ENCODE measurements around the gene CCDC187.

CCDC187 gene

DNA sequence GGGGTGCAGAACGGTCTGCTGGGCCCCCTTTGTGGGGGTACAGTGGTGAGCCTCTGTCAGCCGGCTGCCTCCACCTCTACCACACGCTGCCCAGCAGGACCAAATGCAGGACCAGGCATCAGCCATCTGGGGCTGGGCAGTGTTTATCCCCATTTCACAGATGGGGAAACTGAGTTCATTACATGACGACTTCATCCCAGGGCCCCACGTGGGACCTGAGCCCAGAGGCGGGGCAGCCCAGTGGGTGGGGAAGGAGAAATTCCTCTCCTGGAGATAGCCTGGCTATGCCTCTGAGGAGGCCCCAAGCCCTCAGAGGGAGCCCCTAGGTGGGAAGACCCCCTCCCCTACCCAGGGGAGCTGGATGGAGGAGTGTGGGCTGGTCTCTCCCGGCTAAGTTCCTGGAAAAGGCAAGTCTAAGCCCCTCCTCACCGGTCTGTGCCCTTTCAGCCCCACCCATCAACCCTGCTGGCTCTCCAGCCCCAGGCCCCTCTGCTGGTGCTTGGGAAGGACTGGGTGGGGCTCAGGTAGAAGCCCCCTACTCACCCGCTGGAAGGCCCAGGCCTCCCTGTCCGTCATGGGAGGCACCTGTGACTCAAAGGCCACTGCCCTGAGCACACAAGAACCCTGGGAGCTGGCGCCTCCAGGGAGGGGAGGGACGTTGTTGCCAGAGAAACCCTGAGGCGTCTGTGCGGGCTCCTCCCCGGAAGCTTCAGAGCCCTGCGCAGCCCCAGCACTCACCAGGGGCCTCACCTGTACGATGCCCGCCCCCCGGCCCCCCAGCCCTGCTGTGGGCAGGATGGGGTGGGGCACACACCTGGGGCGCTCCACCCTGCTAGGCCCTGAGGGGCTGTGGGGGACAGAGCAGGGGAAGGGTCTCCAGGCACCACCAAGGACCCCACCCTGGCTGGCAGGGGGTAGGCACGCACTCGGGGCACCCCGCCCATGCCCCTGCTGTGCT is 7.4 kb upstream of the CCDC187 start:
- no peak for DNase-seq (ENCODE audit: low read depth, low spot score)

DNA sequence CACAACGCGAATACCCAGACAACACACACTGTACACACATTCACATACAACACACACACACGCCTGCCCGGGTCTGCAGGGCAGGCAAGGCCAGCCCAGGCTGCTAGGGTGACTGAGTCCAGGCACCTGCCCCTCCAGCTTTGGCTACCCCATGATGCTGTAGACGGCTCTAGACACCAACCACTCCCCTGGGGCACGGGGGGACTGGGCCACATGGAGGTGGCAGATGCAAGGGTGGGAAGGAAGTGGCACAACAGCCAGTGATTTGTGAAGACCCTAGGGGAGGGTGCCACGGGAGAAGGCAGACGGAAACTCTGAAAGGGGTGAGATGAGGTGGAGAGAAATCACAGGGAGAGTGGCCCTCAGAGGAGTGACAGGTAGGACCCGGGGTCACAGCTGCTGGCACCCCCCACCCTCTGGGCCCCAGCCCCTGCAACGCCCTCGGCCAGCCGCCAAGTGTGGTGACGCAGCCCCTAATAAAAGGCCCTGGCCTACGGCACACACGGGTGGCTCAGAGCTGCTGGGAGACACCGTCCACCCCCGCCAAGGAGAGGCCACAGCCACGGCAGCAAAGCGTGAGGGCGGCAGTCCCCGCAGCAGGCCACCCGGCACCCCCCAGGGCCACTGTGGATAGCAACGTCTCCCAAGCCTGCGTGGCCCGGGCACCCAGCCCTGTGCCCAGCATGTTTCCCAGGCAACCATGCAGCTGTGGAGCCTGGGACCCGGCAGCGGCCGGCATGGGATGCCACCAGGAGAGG is 6.6 kb upstream of the CCDC187 start:
- DNase-seq (ENCODE audit: low read depth, low spot score) = no peak

DNA sequence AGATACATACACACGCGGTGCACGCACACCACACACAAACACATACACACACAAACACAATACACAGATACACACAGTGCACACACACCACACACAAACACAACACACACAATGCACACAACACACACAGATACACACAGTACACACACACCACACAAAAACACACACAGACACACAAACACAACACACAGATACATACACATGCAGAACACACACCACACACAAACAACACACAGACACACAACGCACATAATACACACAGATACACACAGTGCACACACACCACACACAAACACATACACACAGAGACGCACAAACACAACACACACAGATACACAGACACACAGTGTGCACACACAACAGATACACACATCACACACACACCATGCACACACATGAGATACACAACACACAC is 5.9 kb upstream of the CCDC187 start:
- DNase-seq (ENCODE audit: low read depth, low spot score) = no peak

DNA sequence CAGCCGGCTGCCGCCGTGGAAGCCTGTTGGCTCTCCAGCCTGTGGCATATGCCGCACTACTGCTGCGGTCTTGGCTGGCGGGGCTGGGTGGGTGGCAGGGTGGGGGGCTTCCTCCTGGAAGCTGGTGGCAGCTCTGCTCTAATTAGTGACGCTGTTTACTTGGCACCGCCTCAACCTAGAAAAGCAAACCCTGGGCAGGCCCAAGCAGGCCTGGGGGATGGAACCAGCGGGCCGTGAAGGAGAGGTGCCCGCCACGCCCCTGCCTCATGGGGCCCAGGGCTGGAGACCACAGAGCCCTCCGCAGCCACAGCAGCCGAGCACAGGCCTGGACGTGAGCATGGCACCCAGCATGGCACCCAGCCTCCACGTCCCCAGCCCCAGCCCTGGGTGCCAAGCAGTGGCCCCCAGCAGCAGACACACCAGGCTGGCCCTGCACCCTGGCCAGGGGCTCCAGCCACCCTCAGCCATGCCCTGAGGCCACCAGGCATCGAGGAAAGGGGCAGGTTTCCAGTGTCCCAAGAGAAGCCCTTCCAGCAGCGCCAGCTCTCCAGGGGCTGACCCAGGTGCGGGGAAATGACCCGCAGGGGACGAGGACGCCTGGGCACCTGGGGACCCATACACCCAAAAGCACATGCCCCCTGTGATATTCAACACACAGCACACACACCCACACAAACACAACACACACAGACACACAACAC is 5.4 kb upstream of the CCDC187 start:
- peak; percentile 46 for DNase-seq (ENCODE audit: low read depth, low spot score)

DNA sequence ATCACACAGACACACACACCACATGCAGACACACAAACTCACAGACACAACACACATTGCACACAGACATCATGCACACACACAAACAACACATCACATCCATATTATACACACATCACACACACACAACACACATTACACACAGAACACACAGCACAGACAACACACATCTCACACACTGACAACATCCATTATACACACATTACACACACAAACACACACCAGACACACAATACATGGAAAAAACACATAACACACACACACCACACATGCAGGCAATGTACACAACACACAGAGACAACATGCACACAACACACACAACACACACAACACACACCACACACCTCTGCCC is 4.8 kb upstream of the CCDC187 start:
- DNase-seq (ENCODE audit: low read depth, low spot score) = no peak

DNA sequence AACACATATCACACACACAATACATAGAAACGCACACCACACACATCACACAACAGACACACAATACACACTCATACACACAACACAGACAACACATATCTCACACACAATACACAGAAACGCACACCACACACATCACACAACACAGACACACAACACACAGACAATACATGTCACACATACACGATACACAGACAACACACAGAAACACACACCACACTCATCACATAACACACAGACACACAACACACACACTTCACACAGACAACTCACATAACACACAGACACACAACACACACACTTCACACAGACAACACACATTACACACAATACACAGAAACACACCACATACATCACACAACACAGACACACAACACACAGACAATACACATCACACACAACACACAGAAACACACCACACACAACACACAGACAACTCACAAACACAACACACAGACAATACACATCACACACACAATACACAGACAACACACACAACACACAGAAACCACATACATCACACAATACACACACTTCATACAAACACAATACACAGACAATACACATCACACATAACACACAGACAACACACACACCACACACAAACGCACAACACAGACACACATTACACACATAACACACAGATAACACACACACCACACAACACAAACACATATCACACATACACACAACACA is 4.3 kb upstream of the CCDC187 start:
- DNase-seq (ENCODE audit: low read depth, low spot score) = no peak

DNA sequence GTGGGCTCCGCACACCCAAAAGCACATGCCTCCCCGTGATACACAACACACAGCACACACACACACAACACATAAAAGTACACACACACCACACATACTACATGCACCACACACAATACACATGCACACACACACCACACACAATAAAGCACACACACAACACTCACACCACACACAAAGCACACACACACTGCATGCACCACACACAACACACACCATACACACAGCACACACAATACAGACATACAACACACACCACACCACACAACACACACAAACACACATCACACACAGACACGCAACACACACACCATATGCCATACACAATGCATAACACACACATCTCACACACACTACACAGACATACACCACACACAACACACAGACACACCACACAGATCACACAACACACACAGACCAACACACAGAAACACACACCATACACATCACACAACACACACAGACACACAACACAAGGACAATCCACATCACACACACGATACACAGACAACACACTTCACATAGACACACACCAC is 3.4 kb upstream of the CCDC187 start:
- no peak for DNase-seq (ENCODE audit: low read depth, low spot score)

DNA sequence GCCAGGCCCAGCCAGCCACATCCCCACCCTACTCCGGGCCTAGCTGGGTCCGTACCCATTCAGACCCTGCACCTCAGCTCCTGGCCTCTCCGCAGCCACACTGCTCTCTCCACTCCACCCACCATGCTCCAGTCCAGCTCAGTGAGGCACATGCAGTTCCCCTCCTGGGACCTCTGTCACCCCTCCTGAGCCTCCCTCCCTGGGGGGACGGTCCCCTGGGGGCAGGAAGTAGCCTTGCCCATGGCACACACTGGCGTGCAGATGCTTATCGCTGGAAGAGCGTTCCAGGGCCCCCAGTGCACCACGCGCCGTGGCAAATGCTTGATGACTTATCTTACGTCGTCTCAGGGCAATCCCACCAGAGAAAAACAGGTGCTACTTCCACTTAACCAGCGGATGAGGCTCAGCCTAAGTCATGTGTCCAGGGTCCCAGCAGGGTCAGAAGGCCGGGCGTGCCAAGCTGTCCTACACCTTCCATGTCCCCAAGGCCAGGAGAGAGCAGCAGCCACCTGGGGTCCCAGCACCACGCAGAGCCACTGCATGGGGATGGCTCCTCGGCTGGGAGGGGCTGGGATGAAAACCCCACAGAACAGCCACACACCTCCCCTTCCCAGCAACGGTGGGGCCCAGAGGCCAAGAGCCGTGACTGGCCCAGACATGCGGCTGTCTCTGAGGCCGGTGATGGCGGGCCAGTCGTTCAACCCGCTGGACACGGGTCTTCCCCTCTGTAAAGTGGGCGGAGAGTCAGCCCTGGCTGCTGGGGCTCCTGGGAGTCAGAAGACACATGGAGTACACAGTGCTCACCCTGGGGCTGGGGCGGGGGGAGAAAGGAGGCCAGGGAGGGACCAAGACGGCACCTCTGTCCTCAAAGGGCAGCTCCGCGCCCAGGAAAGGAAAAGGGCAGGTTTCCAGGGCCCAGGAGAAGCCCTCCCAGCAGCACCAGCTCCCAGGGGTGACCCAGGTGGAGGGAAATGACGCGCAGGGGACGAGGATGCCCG is 2.6 kb upstream of the CCDC187 start:
- no peak for DNase-seq (ENCODE audit: low read depth, low spot score)

DNA sequence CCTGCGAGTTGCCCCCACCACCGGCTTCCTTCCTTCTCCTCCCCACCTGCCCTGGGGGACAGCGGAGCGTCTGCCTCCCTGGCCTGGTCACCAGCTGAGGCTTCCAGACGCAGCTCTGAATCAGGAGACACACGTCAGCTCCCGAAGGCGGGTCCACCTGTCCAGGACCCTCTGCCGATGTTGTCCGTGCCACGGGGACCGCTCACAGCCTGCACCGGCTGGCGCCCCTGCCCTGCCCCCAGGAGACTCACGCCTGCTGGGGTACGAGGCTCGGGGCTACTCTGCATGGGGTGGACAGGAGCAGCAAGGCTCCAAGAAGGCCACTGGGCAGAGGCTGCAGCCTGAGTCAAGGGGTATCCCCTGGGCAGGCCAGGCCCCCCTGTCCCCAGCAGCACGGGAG is 1.9 kb upstream of the CCDC187 start:
- DNase-seq (ENCODE audit: low read depth, low spot score) = no peak

DNA sequence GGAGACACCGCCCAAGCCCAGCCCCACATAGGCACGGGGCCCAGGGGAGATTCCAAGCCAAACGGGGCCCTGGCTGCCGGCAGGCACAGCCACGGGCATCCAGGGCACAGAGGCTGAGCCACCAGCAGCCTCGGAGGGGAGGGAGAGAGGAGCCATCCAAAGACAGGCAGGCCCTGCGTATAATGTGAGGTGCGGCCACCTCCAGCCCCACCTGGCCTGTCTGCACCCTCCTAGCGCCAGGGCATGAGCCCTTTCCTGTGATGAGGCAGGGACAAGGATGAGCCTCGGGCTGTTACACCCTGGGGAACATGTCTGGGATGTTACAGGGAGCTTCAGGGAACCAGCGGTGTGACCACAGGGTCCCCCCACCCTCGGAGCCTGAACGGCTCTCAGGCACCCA is 1.1 kb upstream of the CCDC187 start:
- no peak for DNase-seq (ENCODE audit: low read depth, low spot score)

DNA sequence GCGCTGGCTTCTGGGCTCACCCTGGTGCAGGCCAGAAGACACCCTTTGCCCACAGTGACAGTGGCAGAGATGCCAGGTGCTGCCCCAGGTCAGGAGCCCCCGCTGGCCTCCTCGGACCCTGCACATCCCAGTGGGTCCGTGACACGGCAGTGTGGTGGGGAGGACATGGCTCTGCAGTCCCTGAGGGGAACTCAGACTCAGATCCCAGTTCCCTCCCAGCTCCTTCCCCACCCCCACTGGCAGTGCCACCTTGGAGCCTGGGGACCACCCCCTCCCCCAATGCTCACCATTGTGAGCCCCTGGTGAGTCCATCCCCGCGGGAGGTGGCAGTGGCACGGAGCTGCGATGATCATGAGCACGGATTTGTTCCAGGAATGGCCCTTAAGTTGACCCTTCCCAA is 562 bp upstream of the CCDC187 start:
- no peak for DNase-seq (ENCODE audit: low read depth, low spot score)

DNA sequence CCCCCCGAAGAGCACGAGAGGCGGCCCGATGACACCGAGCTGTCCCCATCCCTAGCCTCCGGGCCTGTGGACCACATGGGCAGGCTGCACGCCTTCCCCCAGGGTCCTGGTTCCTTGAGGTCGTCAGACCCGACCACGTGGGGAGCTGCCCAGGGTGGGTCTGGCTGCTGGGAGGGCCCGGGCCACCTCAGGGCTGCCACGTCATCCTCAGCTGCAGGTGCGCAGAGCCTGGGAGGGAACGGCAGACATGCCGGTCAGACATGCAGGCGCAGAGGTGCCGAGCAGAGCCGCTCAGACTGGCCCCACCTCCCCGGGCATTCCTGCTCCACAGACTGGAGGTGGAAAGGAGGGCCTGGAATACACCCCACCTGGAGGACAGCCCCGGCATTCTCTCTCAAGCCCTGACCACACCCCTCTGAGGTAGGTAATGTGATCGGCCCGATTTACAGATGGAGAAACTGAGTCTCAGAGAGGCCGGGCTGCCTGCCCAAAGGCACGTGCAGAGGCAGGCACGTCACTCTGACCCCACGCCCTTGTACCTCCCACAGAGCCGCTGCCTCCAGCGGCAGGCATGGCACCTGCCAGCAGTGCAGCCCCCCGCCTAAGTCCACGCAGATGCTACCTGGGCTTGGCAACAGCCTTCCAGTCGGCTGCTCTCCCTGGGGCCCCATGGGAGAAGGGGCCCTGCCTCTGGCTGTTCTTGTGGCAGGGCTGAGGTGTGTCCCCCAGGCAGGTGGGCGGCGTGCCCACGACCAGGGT is 649 bp downstream of the CCDC187 start:
- no peak for DNase-seq (ENCODE audit: low read depth, low spot score)

DNA sequence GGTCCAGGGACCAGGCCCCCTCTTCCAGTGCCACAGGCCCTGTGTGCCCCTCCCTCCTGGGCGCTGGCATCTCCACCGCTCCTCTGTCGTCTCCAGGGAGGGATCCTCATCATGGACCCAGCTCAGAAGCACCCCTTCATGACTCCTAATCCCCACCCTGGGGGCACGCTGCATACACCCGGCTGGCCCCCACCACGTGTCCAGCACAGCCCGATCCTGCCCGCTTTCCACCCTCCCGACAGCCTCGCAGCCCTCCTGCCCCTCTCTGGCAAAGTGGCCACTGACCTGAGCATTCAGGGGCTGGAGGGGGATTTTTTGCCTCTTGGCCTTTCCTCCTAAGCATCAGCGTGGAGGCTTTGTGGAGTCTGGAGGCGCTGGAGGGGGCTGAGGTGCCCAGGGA is 1.4 kb downstream of the CCDC187 start:
- DNase-seq (ENCODE audit: low read depth, low spot score) = no peak

DNA sequence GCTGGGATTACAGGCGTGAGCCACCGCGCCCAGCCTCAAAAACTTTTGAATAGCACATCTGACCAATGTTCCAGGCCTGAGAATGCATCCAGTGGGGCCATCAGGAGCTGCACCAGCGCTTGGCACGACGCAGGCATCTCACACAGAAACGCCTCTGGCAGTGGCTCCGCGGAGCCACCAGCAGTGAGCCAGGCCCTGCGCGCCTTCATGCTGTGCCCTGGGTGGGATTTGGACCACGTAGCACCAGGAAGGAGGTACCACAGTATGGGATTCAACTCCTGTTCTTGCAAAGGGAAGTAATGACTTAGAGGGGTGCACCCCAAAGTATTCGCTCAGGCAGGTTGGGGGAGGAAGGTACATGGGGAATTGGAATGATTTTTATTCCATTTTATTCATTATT is 3.0 kb downstream of the CCDC187 start:
- DNase-seq (ENCODE audit: low read depth, low spot score) = no peak

DNA sequence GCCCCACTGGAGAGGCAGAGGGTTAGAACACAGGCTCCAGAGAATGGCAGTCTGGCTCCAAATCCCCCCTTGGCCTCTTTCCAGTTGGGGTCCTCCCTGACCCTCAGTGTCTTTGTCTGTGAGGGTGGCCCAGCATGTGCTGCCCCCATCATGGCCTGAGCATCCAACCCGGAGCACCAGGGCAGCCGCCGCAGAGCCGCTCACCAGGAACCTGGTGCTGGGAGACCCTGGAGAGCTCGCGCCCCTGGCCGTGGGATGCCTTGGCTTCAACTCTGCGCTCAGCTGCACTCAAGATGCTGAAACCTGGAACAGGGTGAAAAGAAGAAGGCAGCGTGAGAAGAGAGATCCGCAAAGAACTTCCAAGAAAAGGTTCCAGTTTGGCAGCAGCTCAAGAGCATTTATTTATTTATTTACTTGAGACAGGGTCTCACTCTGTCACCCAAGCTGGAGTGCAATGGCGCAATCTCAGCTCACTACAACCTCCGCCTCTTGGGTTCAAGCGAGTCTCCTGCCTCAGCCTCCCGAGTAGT is 3.8 kb downstream of the CCDC187 start:
- no peak for DNase-seq (ENCODE audit: low read depth, low spot score)

DNA sequence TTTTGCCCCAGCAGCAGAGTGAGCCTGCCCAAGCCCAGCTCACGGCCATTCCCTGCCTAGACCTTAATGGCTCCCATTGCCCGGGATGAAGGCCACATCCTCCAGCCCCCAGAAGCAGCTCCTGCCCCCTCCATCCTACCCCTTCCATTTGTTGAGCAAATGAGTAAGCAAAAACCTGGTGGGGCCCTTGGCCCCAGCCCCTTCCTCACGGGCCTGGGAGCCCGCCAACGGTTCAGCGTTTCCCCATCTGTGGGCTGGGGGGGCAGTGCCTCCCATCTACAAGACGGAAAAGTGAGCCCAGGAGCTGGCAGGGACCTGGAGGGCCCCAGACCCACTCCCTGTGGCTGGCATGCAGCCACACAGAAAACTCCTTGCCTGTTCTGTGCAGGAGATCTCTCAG is 4.4 kb downstream of the CCDC187 start:
- DNase-seq (ENCODE audit: low read depth, low spot score) = no peak

DNA sequence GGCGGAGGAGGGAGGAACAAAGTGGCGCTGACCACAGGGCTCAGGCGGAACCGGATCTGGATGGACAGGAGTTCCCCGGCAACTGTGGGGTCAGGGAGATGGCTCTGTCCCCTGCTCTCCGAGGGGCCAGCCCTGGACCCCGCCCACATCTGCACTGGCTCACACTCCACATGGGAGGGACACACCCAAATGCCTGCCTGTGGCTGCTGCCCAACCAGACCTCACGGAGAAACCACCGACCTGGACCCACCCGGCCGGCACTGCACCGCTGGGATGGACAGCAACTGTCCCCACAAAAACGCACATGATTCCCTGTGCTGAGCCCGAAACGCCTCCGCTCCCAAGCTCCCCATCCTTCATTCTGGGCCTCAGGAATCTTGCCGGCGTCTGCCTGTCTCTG is 4.8 kb downstream of the CCDC187 start:
- DNase-seq (ENCODE audit: low read depth, low spot score) = no peak

DNA sequence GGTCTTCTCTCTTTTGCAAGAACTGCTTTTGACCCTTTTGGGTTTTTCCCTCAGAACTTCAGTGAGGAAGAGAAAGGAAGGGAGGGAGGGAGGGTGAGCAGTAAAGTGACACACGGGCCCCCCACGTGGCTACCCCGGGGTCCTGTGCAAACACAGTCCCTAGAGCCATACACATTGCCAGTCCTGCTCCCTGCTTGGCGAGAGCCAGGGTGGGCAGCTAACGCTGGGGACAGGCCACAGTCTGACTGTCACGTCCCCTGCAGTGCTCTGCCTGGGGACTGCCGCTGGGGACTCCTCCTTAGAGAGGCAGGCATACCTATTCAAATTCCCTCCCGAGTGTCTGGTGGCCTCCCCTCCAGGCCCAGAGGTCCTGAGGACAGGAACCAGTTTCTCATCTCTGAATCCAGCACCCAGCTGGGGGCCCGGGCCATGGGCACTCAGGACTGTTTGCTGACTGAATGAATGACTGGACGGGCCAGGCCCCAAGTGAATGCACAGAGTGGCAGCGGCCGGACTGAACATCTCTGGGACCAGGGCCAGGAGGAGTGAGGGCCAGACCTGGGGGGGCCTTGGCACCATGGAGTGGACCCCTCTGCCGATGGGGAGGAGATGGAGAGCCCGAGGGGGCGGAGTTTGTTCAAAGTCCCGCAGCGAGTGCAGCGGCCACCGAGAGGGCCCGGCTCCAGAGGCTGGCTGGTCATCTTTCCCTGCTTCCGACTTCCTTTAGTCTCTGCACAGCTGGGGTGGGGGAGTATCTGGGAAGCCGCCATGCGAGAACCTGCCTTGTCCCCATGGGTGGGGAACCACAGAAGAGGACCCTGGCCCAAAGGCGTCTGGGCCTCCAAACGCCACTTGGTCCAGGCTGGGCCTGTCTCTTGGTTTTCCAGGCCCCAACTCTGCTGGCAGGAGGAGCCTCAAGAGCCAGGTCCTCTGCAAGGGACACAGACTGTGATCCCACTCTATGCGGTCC is 5.8 kb downstream of the CCDC187 start:
- no peak for DNase-seq (ENCODE audit: low read depth, low spot score)
